ENCODE results near the gene CELA2A.
"Not testable (repeated sequence)": the region's sequence is repeated elsewhere in the genome, so short reads cannot be mapped to it uniquely, and the experiment has no call there.

CELA2A gene

GRCh38 chr1:15504436-15504835 is 47.9 kb downstream of the CELA2A start:
- DNase-seq, result no peak

GRCh38 chr1:15506831-15507230 is 50.3 kb downstream of the CELA2A start:
- no peak for DNase-seq

GRCh38 chr1:15507278-15507677 is 50.7 kb downstream of the CELA2A start:
- no peak for DNase-seq

GRCh38 chr1:15508700-15509487 is 52.4 kb downstream of the CELA2A start:
- no peak for DNase-seq

DNA sequence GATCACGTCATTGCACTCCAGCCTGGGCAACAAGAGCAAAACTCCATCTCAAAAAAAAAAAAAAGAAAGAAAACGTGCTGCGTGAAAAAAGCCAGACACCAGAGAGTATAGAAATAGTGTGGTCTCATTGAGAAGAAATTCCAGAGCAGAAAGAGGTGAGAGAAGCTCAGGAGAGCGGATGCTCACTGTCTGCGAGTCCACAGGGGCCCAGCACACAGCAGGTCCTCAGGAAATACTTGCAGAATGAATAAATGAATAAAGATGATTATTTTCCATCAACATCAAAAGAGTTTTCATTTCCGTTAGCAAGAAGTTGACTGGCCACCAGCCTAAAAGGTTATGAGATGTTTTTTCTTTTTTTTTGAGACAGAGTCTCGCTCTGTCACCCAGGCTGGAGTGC is 53.1 kb downstream of the CELA2A start:
- no peak for DNase-seq

DNA sequence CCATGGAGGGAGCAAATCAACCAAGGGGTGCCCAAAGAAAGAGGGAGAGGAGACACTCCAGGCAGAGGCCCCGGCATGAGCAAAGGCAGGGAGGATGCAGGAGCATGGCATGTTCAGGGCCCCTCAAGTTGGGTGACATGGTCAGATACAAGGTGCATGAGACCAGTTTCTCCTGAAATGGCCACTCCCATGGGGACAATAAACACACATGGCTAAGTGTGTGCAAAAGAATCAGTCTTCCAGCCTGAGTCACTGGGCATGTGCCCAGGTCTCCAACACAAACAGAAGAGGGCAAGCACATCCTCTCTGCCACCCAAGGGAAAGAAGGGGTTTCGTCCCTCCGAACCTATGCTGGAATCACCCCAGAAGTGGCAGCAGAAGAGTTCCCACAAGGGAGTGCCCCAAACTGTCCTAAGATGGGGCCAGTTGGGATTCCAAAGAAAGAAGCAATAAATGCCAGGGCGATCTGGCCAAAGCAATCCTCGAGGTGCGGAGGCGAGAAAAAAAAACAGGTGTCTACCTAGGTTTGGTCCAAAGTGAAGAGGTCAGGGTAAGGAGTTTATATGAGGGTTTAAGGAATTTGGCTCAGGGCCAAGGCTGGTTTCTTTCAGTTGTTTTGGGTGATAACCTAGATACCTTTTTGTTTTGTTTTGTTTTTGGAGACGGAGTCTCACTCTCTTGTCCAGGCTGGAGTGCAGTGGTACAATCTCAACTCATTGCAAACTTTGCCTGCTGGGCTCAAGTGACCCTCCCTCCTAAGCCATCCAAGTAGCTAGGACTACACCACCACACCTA is 54.3 kb downstream of the CELA2A start:
- no peak for DNase-seq

DNA sequence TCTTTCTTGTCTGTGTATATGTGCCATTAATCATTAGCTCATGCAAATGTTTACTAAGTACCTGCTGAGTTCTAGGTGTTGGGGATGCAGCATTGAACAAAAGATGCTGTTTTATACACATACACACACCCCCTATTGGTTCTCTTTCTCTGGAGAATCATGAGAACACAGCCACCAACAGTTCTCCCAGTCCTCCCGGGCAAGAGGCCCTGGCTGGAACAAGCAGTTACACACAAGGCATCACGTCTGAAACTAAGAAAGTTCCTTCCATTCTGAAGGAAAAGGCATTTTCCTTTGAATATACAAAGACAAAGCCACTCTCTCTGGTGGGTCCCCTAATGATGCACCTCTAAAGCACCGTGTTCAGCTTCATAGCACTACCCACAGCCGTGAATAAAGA is 56.7 kb downstream of the CELA2A start:
- no peak for DNase-seq

DNA sequence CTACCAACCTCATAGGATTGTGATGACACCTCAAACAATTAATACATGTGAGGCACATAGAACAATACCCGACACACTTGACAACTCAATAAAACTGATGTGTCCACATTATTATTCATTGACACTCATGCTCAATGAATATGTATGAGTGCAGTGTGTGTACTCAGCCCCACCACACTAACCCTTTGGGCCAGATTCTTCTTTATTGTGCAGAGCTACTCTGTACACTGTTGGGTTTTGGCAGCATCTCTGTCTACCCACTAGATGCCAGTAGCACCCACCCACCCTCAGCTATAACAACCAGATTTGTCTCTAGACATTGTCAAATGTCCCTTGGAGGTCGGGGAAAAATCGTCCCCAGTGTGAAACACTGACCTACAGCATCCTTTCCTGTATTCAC is 57.4 kb downstream of the CELA2A start:
- DNase-seq, result no peak

GRCh38 chr1:15514557-15514956 is 58.0 kb downstream of the CELA2A start:
- DNase-seq, result not testable (repeated sequence)

DNA sequence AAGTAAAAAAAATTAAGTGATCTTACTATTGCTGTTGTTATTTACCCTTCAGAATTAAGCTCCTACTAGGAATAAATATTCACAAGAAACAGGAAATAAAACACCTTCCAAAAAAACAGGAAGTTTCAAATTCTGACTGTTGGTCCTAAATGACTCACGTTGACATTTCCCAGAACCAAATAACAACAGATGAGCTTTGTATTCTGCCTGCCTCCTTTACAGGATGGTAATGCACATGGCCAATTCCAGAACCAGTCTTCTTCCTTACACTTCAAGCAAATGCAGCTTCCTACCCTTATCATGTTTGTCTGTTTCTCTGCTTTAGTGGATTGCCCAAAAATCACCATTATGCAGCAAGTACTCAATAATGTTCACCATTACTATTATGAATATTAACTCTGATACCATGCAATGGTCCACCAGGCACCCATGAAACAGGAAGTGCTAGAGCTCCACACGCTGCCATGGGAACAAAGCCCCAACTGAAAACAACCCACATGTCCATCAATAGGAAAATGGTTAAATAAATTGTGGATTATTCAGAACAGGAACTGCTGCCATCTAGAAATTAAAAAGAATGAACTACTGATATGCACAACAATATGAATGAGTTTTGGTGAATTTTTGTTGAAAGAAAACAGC is 58.6 kb downstream of the CELA2A start:
- DNase-seq, result no peak

- DNase-seq, result no peak
Measured at GRCh38 chr1:15519625-15520024, 63.1 kb downstream of the CELA2A start.

DNA sequence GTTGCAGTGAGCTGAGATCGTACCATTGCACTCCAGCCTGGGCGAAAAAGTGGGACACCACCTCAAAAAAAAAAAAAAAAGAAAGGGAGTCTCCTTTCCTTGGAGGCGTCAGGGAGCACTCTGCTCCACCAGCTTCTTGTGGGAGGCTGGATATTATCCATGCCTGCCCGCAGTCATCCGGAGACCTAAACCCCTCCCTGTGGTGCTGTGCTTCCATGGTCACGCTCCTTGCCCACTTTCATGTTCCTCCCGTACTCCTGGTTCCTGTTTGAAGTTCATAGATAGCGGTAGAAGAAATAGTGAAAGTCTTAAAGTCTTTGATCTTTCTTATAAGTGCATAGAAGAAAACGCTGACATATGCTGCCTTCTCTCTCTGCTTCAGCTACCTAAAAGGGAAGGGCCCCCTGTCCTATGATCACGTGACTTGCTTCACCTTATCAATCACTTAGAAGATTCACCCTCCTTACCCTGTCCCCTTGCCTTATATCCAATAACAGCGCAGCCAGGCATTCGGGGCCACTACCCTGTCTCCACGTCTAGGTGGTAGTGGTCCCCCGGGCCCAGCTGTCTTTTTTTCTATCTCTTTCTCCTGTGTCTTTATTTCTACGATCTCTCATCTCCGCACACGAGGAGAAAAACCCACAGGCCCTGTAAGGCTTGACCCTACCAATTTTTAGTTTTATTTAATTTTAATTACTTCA is 64.8 kb downstream of the CELA2A start:
- DNase-seq, result not testable (repeated sequence)

Data from COR-L47 (cell line).